PC-9 (cell line): Measurements from ENCODE around the gene OPRM1.

Source experiments
- EZH2 ChIP-seq: fragments of 200-600 bp; sonication (generic); IDR thresholded peaks from 2 replicates; pipeline ENCODE4 v1.8.0; 2017; ENCODE audit warnings: antibody characterized with exemption, low read depth
- TF ChIP-seq, protein P1 (sequence below): fragments of 200-600 bp; sonication (generic); conservative IDR thresholded peaks from 2 replicates; pipeline ENCODE4 v1.6.1; 2017; ENCODE audit warnings: mixed run types, antibody characterized with exemption, mild to moderate bottlenecking, moderate library complexity

DNA sequence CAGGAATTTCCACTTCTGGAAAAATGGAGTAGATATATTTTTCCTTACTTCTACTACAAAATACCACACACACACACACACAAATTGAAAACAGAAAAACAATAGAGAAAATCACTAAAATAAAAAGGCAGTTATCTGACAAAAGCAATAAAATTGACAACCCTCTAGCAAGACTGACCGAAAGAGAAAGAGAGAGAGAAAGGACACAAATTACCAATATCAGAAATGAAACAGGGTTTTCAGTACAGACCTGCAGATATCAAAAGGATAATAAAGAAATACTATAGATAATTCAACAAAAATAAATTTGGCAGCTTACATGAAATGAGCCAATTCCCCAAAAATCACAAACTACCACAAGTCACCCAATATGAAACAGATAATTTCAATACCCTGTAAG, 104.7 kb downstream of the OPRM1 start:
- TF ChIP-seq, protein P1, sequence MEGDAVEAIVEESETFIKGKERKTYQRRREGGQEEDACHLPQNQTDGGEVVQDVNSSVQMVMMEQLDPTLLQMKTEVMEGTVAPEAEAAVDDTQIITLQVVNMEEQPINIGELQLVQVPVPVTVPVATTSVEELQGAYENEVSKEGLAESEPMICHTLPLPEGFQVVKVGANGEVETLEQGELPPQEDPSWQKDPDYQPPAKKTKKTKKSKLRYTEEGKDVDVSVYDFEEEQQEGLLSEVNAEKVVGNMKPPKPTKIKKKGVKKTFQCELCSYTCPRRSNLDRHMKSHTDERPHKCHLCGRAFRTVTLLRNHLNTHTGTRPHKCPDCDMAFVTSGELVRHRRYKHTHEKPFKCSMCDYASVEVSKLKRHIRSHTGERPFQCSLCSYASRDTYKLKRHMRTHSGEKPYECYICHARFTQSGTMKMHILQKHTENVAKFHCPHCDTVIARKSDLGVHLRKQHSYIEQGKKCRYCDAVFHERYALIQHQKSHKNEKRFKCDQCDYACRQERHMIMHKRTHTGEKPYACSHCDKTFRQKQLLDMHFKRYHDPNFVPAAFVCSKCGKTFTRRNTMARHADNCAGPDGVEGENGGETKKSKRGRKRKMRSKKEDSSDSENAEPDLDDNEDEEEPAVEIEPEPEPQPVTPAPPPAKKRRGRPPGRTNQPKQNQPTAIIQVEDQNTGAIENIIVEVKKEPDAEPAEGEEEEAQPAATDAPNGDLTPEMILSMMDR: no peak
- no peak for TF ChIP-seq EZH2
